PC-3 (cell line): ENCODE data around the gene RERE.
"Not testable (repeated sequence)": the region's sequence is repeated elsewhere in the genome, so short reads cannot be mapped to it uniquely, and the experiment has no call there.

Experiments
- EZH2 ChIP-seq: fragments of 300-600 bp; sonication (generic); IDR thresholded peaks from one replicate; pipeline ENCODE4 v1.6.1; 2017; ENCODE audit warnings: antibody characterized with exemption, mild to moderate bottlenecking, low read length; ENCODE audit not compliant: unreplicated experiment
- EZH2phosphoT487 ChIP-seq: fragments of 300-600 bp; sonication (generic); IDR thresholded peaks from 2 replicates; pipeline ENCODE4 v1.6.1; 2018; ENCODE audit warnings: mild to moderate bottlenecking, antibody characterized with exemption, low read length, borderline replicate concordance
- TF ChIP-seq, protein P1 (sequence below): fragments of 300-600 bp; sonication (generic); conservative IDR thresholded peaks from 2 replicates; pipeline ENCODE4 v1.5.1; 2017; ENCODE audit warnings: antibody characterized with exemption, low read depth, mild to moderate bottlenecking, low read length

DNA sequence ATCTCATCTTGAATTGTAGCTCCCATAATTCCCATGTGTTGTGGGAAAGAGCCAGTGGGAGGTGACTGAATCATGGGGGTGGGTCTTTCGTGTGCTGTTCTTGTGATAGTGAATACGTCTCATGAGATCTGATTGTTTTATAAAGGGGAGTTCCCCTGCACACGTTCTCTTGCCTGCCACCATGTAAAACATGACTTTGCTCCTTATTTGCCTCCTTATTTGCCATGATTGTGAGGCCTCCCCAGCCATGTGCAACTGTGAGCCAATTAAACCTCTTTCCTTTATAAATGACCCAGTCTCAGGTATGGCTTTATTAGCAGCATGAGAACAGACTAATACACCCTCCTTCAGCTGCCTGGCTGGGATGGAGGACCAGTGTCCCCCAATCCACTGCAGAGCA lies 224.1 kb downstream of the RERE start:
- not testable (repeated sequence) for TF ChIP-seq EZH2, EZH2phosphoT487
- TF ChIP-seq, protein P1, sequence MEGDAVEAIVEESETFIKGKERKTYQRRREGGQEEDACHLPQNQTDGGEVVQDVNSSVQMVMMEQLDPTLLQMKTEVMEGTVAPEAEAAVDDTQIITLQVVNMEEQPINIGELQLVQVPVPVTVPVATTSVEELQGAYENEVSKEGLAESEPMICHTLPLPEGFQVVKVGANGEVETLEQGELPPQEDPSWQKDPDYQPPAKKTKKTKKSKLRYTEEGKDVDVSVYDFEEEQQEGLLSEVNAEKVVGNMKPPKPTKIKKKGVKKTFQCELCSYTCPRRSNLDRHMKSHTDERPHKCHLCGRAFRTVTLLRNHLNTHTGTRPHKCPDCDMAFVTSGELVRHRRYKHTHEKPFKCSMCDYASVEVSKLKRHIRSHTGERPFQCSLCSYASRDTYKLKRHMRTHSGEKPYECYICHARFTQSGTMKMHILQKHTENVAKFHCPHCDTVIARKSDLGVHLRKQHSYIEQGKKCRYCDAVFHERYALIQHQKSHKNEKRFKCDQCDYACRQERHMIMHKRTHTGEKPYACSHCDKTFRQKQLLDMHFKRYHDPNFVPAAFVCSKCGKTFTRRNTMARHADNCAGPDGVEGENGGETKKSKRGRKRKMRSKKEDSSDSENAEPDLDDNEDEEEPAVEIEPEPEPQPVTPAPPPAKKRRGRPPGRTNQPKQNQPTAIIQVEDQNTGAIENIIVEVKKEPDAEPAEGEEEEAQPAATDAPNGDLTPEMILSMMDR: not testable (repeated sequence)
